NCI-H748 (cell line): ENCODE results near the gene RASAL3.

ENCODE experiments used
- DNase-seq: peaks from one replicate; lab custom pipeline; 2025; ENCODE audit not compliant: unreplicated experiment; lab: John Stamatoyannopoulos, UW

RASAL3 gene

GRCh38 chr19:15436012-15436825 lies 28.1 kb downstream of the RASAL3 start:
- no peak for DNase-seq

GRCh38 chr19:15433519-15434069 lies 30.8 kb downstream of the RASAL3 start:
- no peak for DNase-seq

- peak; percentile 89 for DNase-seq
Observed at GRCh38 chr19:15432629-15433518, 31.5 kb downstream of the RASAL3 start.

- no peak for DNase-seq
Observed at GRCh38 chr19:15432018-15432494, 32.3 kb downstream of the RASAL3 start.

DNA sequence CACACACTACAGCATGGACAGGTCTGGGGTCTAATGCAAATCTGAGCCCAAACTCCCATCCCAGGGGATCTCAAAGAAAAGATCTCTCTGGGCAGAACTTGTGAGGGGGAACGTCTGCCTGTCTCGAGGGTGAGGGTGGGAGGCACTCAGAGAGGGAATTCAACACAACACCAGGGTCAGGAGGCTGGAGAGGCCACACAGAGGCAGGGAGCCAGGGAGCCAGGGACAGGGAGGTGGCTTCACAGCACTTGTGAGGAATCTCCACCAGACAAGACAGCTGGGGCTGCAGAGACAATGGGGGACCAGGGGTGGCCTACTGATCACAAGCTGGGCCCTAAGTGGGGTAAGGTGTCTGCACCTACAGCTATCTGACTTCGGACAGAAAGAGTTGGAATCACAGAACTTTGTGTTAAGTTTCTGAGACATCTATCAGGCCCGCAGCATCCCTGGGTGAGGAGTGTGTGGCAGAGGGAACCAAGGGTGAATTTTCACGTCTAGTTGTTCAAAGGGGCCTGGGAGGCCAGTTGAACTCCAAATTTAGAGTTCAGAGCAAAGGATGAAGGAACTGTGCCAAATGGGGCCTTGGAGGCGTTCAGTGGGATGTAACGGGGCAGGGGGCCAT lies 32.8 kb downstream of the RASAL3 start:
- DNase-seq = no peak

DNA sequence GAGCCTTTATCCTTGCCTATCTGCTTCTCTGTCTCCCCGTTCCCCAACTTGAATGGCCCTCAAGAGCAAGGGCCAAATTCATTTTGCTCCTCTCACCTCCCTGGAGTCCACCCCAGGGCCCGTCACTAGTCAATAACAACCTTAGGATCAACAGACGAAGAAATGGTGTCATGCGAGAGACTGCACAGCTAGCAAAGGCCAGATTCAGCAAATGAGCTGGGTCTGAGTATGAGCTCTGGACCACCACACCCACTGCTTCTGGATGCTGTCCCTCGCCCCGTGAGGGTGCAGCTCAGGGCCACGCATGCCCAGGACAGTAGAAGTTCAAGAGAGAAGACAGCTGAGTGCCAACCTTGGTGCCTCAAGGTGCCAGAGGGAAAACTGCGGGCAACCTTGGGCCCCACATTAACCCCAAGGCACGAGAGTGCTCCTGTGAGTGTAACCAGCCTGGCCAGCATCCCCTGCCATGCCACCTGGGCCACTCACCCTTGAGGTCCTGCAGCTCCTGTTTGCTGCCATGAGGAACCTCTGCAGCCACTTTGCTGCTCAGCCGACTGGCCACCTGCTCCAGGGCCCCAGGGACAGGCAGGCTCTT lies 33.7 kb downstream of the RASAL3 start:
- DNase-seq = no peak

- no peak for DNase-seq
Observed at GRCh38 chr19:15429825-15430467, 34.4 kb downstream of the RASAL3 start.

DNA sequence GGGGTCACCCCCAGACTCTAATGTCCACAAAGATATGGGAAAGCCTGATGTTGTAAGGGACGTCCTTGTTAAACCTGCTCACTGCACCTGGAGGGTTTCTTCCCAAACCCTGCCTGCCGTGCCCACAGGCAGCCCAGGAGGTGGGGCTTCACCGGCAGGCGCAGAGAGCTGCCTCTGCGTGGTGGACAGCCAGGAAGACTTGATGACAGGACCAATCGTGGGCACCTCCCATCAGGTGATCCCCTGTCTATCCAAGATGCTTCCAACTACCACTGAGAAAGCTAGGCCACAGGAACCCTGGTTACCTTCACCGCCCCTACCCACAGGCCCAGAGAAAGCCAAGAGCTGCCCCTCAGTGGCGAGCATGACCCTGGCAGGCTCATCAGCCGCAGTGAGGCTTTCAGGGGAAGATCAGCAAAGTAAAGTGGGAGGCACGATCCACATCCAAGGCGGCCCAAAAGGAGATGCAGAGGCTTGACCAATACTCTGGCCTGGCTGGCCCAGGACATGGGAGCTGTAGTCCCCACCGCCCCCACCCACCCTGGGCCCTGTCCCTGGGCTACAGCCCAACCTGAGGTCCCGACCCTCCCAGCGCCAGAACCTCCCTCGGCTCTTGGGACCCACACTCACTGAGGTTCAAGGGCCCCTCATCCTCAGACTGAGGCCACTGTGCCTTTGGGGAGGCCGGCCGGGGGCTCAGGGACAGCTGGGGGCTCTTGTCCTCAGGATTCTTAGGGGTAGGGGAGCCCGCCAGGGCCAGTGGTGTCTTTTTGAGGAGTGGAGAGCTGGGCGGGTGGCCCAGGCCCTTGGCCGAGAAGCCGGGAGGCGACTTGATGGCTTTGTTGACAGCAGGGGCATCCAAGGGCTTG lies 35.2 kb downstream of the RASAL3 start:
- no peak for DNase-seq

GRCh38 chr19:15427991-15428471 lies 36.3 kb downstream of the RASAL3 start:
- no peak for DNase-seq

DNA sequence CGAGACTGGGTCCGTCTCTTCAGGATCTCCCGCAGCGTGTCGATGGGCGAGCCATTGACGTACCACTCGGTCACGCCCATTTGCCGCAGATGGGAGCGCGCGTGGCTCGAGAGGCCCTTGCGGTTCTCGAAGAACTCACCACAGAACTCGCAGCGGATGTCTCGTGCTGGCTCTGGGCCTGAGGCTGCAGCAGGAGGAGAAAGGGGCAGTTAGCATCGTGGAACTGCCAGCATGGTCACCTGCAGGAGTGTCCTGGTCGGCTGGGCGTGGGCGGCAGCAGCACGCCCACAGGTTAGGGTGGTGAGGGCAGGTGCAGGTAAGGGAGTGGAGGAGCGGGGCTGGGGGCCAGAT lies 37.0 kb downstream of the RASAL3 start:
- no peak for DNase-seq

DNA sequence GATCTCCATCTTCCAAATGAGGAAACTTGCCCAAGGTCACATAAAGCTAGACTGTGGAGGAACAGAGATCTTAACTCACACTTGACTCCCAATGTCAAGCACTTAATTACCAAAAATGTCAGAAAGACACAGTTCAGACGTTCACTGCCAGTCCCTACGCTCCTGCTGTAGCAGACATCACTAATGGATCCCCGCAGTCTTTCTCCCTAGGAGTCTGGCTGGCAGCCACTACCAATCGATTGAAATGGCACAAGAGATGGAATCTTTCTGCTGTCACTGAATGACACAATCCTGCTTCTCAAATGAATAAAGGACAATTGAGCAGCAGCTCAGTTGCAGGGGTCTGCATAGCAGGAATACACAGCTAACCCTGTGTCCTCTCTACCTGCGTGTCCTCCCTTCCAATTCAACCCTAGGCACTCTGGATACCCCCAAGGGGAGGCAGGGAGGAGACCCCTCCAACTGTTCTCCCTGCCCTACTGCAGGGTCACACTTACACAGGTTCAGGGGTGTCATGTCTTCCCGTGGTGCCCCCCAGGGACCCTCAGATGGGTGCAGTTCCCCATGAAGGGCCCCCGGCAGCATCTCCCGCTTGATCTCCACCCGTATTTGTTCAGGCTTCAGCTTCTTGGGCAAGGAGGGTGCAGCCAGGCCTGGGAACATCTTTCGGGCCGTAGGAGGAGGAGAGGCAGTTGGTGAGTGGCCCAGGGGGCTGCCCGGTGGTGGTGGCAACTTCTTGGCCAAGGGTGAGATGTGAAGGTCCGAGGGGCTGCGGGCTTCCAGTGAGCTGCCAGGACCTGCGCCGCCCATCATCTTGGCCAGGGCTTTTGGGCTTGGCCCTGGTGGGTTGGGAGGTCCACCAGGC lies 37.6 kb downstream of the RASAL3 start:
- DNase-seq = no peak

DNA sequence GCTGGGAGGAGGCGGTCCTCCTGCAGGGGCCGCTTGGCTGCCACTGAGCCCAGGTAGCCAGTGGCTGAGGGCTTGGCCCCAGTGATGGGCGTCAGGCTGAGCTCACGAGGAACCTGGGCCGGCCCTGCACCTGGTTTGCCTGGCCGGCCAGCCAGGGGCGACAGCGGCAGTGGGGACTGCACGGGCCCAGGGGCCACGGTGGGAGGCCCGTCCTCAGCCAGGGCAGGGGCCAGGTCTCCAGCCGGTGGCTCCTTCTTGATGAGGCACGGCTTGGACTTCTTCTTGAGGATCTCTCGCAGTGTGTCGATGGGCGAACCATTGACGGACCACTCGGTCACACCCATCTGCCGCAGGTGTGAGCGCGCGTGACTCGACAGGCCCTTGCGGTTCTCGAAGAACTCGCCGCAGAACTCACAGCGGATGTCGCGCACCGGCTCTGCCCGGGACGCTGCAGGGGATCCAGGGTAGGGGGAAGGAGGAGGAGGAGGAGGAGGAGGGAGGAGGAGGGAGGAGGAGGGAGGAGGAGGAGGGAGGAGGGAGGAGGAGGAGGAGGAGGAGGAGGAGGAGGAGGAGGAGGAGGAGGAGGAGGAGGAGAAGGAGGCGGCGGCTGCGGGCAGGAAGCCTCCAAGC lies 38.9 kb downstream of the RASAL3 start:
- DNase-seq = no peak

DNA sequence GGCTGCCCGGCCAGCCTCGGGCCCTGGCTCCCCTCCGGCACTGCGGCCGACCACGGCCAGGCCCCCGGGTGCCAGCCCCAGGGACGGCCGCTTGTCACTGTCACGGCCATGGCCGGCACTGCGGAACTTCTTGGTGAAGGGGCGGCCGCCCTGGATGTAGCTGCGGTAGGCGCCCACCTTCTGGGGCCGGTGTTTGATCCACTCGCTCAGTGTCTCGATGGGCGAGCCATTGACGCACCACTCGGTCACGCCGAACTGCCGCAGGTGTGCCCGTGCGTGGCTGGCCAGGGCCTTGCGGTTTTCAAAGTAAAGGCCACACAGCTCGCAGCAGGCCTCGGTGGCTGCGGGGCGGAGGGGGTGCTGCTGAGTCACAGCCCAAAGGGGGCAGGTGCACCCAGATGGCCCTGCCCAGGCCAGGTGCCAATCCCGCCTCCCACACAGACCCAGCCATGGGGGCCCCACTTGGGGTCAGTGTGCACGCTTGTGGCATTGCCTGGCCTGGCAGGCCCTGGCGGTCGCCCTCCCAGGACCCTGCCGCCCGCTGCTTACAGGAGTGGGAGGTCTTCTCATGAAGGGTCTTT lies 39.6 kb downstream of the RASAL3 start:
- no peak for DNase-seq

- no peak for DNase-seq
Observed at GRCh38 chr19:15424121-15424520, 40.2 kb downstream of the RASAL3 start.

- DNase-seq = no peak
Observed at GRCh38 chr19:15423130-15423529, 41.2 kb downstream of the RASAL3 start.

- DNase-seq = no peak
Observed at GRCh38 chr19:15422296-15423075, 41.9 kb downstream of the RASAL3 start.
